SU-DHL-6 (cell line): Measurements from ENCODE around the gene PDGFD.

ENCODE experiments used
- H2AFZ ChIP-seq: fragments of 200-600 bp; sonication (generic); 2 replicates; pipeline ENCODE4 v1.6.1; 2014; ENCODE audit warnings: low read depth, mild to moderate bottlenecking, moderate library complexity, mixed read lengths, antibody characterized with exemption, low read length; ENCODE audit not compliant: severe bottlenecking
- H3F3A ChIP-seq: fragments of 200-600 bp; shearing (Covaris generic); 2 replicates; pipeline ENCODE4 v1.6.0; 2016; ENCODE audit warnings: antibody characterized with exemption, mild to moderate bottlenecking; ENCODE audit not compliant: insufficient read depth
- H3K27ac ChIP-seq: fragments of 200-600 bp; sonication (generic); 2 replicates; pipeline ENCODE4 v1.5.1; 2016; ENCODE audit warnings: low read depth, mild to moderate bottlenecking, low read length, moderate library complexity, mixed read lengths
- H3K27me3 ChIP-seq: fragments of 200-600 bp; sonication (generic), shearing (Covaris generic); 2 replicates; pipeline ENCODE4 v1.6.0; 2014; ENCODE audit warnings: mild to moderate bottlenecking, low read length
- H3K36me3 ChIP-seq: fragments of 200-600 bp; sonication (generic); 2 replicates; pipeline ENCODE4 v1.6.1; 2014; ENCODE audit warnings: mild to moderate bottlenecking, low read length, mixed read lengths
- H3K4me2 ChIP-seq: fragments of 300-600, 200-600 bp; shearing (Covaris generic), sonication (generic); 2 replicates; pipeline ENCODE4 v1.6.0; 2014; ENCODE audit warnings: low read length, low read depth, mild to moderate bottlenecking; ENCODE audit not compliant: poor library complexity, severe bottlenecking
- H3K4me3 ChIP-seq: fragments of 200-600 bp; sonication (generic); 2 replicates; pipeline ENCODE4 v1.5.1; 2014; ENCODE audit warnings: antibody characterized with exemption, low read length, mild to moderate bottlenecking, mixed read lengths; ENCODE audit not compliant: insufficient read depth, poor library complexity, severe bottlenecking
- H3K79me2 ChIP-seq: fragments of 200-600 bp; sonication (generic); 2 replicates; pipeline ENCODE4 v1.6.1; 2014; ENCODE audit warnings: mild to moderate bottlenecking, low read length, moderate library complexity; ENCODE audit not compliant: insufficient read depth
- H3K9ac ChIP-seq: fragments of 200-600 bp; sonication (generic); 2 replicates; pipeline ENCODE4 v1.7.0; 2014; ENCODE audit warnings: mild to moderate bottlenecking, low read length
- H3K9me2 ChIP-seq: fragments of 200-600 bp; sonication (generic); replicated peaks from 2 replicates; pipeline ENCODE4 v1.6.1; 2014; ENCODE audit warnings: low read length; ENCODE audit not compliant: insufficient read depth
- H3K9me3 ChIP-seq: fragments of 200-600 bp; sonication (generic); 2 replicates; pipeline ENCODE4 v1.6.1; 2014; ENCODE audit warnings: low read length, mixed read lengths; ENCODE audit not compliant: insufficient read depth
- H4K20me1 ChIP-seq: fragments of 200-600 bp; sonication (generic); 2 replicates; pipeline ENCODE4 v1.6.1; 2014; ENCODE audit warnings: low read depth, mild to moderate bottlenecking, antibody characterized with exemption, low read length, moderate library complexity, mixed read lengths
- CTCF ChIP-seq: fragments of 200-600 bp; sonication (generic); IDR thresholded peaks from one replicate; pipeline ENCODE4 v1.5.1; 2017; ENCODE audit warnings: antibody characterized with exemption, mild to moderate bottlenecking, low read length, moderate library complexity; ENCODE audit not compliant: insufficient read depth, poor library complexity, severe bottlenecking
- EZH2phosphoT487 ChIP-seq: fragments of 200-600 bp; sonication (generic), shearing (Covaris generic); conservative IDR thresholded peaks from 2 replicates; pipeline ENCODE4 v1.6.1; 2018; ENCODE audit warnings: mild to moderate bottlenecking, antibody characterized with exemption, low read length, moderate library complexity, mixed read lengths

Gene PDGFD

GRCh38 chr11:104043678-104044239 is 120.2 kb downstream of the PDGFD start:
- Histone ChIP-seq H3K9me2 (no peaks in the 10 kb centered on the region), H3K4me3 (no peak overlapping the region), H3K27me3 (no peaks in the 10 kb centered on the region), H3F3A (no peaks in the 10 kb centered on the region), H2AFZ (no peak overlapping the region), H3K36me3 (no peaks in the 10 kb centered on the region), H3K9ac (no peak overlapping the region), H4K20me1 (no peaks in the 10 kb centered on the region), H3K79me2 (no peaks in the 10 kb centered on the region), H3K27ac (no peak overlapping the region), H3K9me3 (no peaks in the 10 kb centered on the region), H3K4me2 (no peak overlapping the region)
- TF ChIP-seq CTCF, result no peak
- no peak for TF ChIP-seq EZH2phosphoT487

GRCh38 chr11:104043142-104043541 is 120.8 kb downstream of the PDGFD start:
- Histone ChIP-seq H3K27me3 (no peaks in the 10 kb centered on the region), H3K36me3 (no peaks in the 10 kb centered on the region), H3K9ac (no peak overlapping the region), H3K4me2 (no peak overlapping the region), H3K27ac (no peak overlapping the region), H3K79me2 (no peaks in the 10 kb centered on the region), H3F3A (no peaks in the 10 kb centered on the region), H3K9me3 (no peaks in the 10 kb centered on the region), H2AFZ (no peak overlapping the region), H3K4me3 (no peak overlapping the region), H4K20me1 (no peaks in the 10 kb centered on the region), H3K9me2 (no peaks in the 10 kb centered on the region)
- TF ChIP-seq EZH2phosphoT487 (no peak), CTCF (no peak)

- Histone ChIP-seq H3K9me3 (no peaks in the 10 kb centered on the region), H4K20me1 (no peaks in the 10 kb centered on the region), H3K36me3 (no peaks in the 10 kb centered on the region), H3F3A (no peaks in the 10 kb centered on the region), H3K79me2 (no peaks in the 10 kb centered on the region), H3K9me2 (no peaks in the 10 kb centered on the region), H2AFZ (no peak overlapping the region), H3K27ac (no peak overlapping the region), H3K9ac (no peak overlapping the region), H3K4me2 (no peak overlapping the region), H3K27me3 (no peaks in the 10 kb centered on the region), H3K4me3 (no peak overlapping the region)
- no peak for TF ChIP-seq EZH2phosphoT487
- no peak for TF ChIP-seq CTCF
Measured at GRCh38 chr11:104041792-104042191, 122.2 kb downstream of the PDGFD start.
